ENCODE data around the gene WBP2. TPM values are rescaled to one million over a fixed set of nuclear protein-coding genes. Genes with fewer than 3 reads are reported as not detected.

Gene WBP2
- total and polyA plus RNA-seq, 9 of the 15 experiments (the other 6 are each of a cell fraction or from before 2014, with no cell fraction given), result 2.2 to 74.3 (median 20.0) TPM

- POLR2A ChIA-PET, result interaction anchor here (0.6 to 4.1 kb wide), 10 partner anchors 11 to 34 kb away, joined by 3 to 37 read pairs (median 3); a partner anchor contains a TSS
- ATAC-seq, result no peak
- H2AFZ ChIP-seq (ENCODE audit: low read depth, low read length), result no peak overlapping the region
- intact Hi-C loops (cut with micrococcal nuclease), result no loop called here
- DNase-seq (ENCODE audit: extremely low read depth in 1 of 4, low spot score in 3 of 4), result no peak
- no peaks in the 10 kb centered on the region for H3K27me3 ChIP-seq (ENCODE audit: control insufficient read depth in 2 of 2, insufficient read depth in 2 of 2, low read length in 2 of 2)
- no peaks in the 10 kb centered on the region for H4K20me1 ChIP-seq (replicated peaks; ENCODE audit: control insufficient read depth, insufficient read depth, low read length)
- CTCF ChIA-PET (ENCODE audit: low intra/inter-chr PET ratio), result no interaction called here
- in situ Hi-C loops (cut with MboI), result no loop called here
- H3K36me3 ChIP-seq (ENCODE audit: control insufficient read depth, insufficient read depth, low read length), result peaks cover 17% of the 10 kb centered on the region; the same call in 2 of the 3 replicates
- no peak for TF ChIP-seq HOXB6 (CRISPR knock-in tag; IDR thresholded peaks at IDR 0.05; ENCODE audit: borderline replicate concordance)
- TF ChIP-seq THRA (IDR thresholded peaks at IDR 0.05), result no peak
- TF ChIP-seq JUND (IDR thresholded peaks at IDR 0.05; ENCODE audit: borderline replicate concordance, low read depth, low read length), result no peak
- TF ChIP-seq JUND (tag; IDR thresholded peaks at IDR 0.05; ENCODE audit: borderline replicate concordance, low read depth, low read length), result no peak
- TF ChIP-seq POLR2A (conservative IDR thresholded peaks at IDR 0.05), result no peak
- no peak for TF ChIP-seq ZNF184 (CRISPR knock-in tag; IDR thresholded peaks at IDR 0.05)
- TF ChIP-seq HDAC2 (IDR thresholded peaks at IDR 0.05), result no peak
- no peak for TF ChIP-seq SUPT5H (IDR thresholded peaks at IDR 0.05)
- TF ChIP-seq HNRNPH1 (optimal IDR thresholded peaks at IDR 0.05; ENCODE audit: low read depth, low read length), result no peak
- TF ChIP-seq ZNF146 (CRISPR knock-in tag; IDR thresholded peaks at IDR 0.05; ENCODE audit: unreplicated experiment), result no peak
- no peak for TF ChIP-seq ADNP (tag; IDR thresholded peaks at IDR 0.05)
- no peak for TF ChIP-seq GABPB2 (CRISPR knock-in tag; conservative IDR thresholded peaks at IDR 0.05)
- TF ChIP-seq RBBP5 (IDR thresholded peaks at IDR 0.05; ENCODE audit: borderline replicate concordance, insufficient read depth, low read length, poor library complexity, severe bottlenecking), result no peak
- no peak for TF ChIP-seq LARP7 (IDR thresholded peaks at IDR 0.05)
- TF ChIP-seq MTF1 (CRISPR knock-in tag; IDR thresholded peaks at IDR 0.05; ENCODE audit: borderline replicate concordance), result no peak
- TF ChIP-seq MCM7 (IDR thresholded peaks at IDR 0.05), result no peak
- H3K9me3 ChIP-seq (replicated peaks; ENCODE audit: control insufficient read depth, insufficient read depth, low read depth, low read length), result no peaks in the 10 kb centered on the region
- H3K4me3 ChIP-seq, result no peak overlapping the region
- no peak overlapping the region for H3K27ac ChIP-seq (ENCODE audit: extremely low read depth, low read depth, low read length)
- BruUV-seq (replicated peaks), result no TSS peak
- H3K4me2 ChIP-seq (ENCODE audit: insufficient read depth, low read length), result no peak overlapping the region
- no peak for FAIRE-seq
- H3K9ac ChIP-seq (ENCODE audit: insufficient read depth in 1 of 2, low read depth in 2 of 2, low read length in 2 of 2), result no peak overlapping the region
- H3K9me1 ChIP-seq (ENCODE audit: control insufficient read depth, insufficient read depth, low read length), result no peaks in the 10 kb centered on the region
- no peaks in the 10 kb centered on the region for H3K79me2 ChIP-seq (ENCODE audit: control insufficient read depth, insufficient read depth, low read length)
- WGBS (ENCODE audit: insufficient coverage, low coverage, missing lambda C conversion rate), result 63% methylated on average over 4 of the region's 4 CpGs
- H3K4me1 ChIP-seq (replicated peaks in 1 of 2; ENCODE audit: control insufficient read depth in 2 of 2, insufficient read depth in 2 of 2, low read length in 2 of 2), result peaks cover 10 to 14% of the 10 kb centered on the region in 2 experiments
Observed at GRCh38 chr17:75806822-75807500, 48.2 kb downstream of the WBP2 start.

All from K562 (cell line).